ENCODE data around the gene ABCA8. TPM values are rescaled to one million over a fixed set of nuclear protein-coding genes. Genes with fewer than 3 reads are reported as not detected.

ABCA8 gene
- total and polyA plus RNA-seq, 2 of the 8 experiments (the other 6 are each of a cell fraction or from before 2014, with no cell fraction given): not detected

DNA sequence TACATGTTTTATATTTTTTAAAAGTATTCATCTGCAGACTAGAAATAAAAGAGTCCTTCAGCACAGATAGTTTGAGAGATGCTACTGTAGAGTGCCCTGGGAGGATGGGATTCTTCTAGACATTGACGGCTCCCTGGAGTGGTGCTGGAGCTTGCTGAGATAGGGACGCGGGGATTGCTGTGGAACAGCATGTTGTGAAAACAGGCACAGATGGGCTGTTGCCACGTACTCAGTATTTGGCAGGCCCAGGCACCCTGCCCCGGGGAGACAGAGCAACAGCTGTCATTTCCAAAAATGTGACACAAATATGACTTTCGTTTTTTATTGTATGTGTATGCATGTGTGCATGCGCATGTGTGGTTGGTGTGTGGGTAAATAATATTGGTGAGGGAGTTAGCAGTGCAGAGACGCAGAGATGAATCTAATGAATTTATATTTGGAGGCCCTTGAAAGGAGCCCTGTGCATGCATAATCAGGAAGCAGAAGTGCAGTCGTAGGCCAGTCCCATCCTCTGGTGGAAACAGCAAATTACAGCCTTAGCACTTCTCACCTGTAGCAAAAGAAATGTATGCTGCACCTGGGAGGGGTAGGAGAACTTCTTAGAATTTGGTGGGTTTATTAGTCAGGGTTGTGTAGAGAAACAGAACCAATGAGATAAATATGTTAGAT, 6.2 kb upstream of the ABCA8 start:
- Histone ChIP-seq H3K23me2 (ENCODE audit: low read depth, low read length) (no peaks in the 10 kb centered on the region), H4K91ac (replicated peaks; ENCODE audit: insufficient read length, low read length) (no peak overlapping the region), H2BK15ac (ENCODE audit: low read length) (no peak overlapping the region), H3K79me2 (ENCODE audit: control insufficient read depth in 1 of 2, insufficient read depth in 2 of 2, low read length in 2 of 2) (no peaks in the 10 kb centered on the region), H2BK12ac (ENCODE audit: low read depth, low read length) (no peak overlapping the region), H3K27me3 (replicated peaks in 1 of 4; ENCODE audit: control insufficient read depth in 3 of 4, extremely low read depth in 1 of 4, insufficient read depth in 3 of 4, low read length in 3 of 4) (no peaks in the 10 kb centered on the region), H2BK20ac (ENCODE audit: low read length) (no peak overlapping the region), H3K9me3 (ENCODE audit: insufficient read depth in 2 of 2, low read depth in 1 of 2, low read length in 1 of 2) (no peaks in the 10 kb centered on the region), H3K14ac (ENCODE audit: insufficient read length) (no peak overlapping the region), H3K23ac (ENCODE audit: insufficient read length) (no peak overlapping the region), H2AFZ (ENCODE audit: low read length) (no peak overlapping the region), H2AK5ac (ENCODE audit: low read depth, low read length) (no peak overlapping the region), H3K18ac (ENCODE audit: extremely low read depth, low read length) (no peak overlapping the region), H4K8ac (ENCODE audit: extremely low read depth, insufficient read depth, low read length) (no peak overlapping the region), H3K79me1 (ENCODE audit: low read depth, low read length) (no peaks in the 10 kb centered on the region), H3K36me3 (ENCODE audit: control insufficient read depth in 2 of 4, insufficient read depth in 4 of 4, low read length in 3 of 4) (no peaks in the 10 kb centered on the region), H3K56ac (replicated peaks; ENCODE audit: insufficient read length, low read depth, low read length) (no peak overlapping the region), H3K4me2 (ENCODE audit: insufficient read depth in 1 of 2, low read depth in 2 of 2, low read length in 2 of 2) (no peak overlapping the region), H3K4me1 (replicated peaks in 1 of 4; ENCODE audit: control insufficient read depth in 3 of 4, insufficient read depth in 4 of 4, low read length in 3 of 4) (no peaks in the 10 kb centered on the region), H3K4ac (replicated peaks; ENCODE audit: insufficient read length, low read depth, low read length) (no peak overlapping the region), H3K9ac (replicated peaks in 1 of 4; ENCODE audit: extremely low read depth in 1 of 4, low read depth in 3 of 4, low read length in 3 of 4) (no peak overlapping the region), H3K27ac (ENCODE audit: low read depth, low read length) (no peak overlapping the region), H2BK120ac (replicated peaks; ENCODE audit: low read depth, low read length) (no peak overlapping the region), H4K5ac (ENCODE audit: insufficient read length, low read depth, low read length) (no peak overlapping the region), H2BK5ac (ENCODE audit: low read depth, low read length) (no peak overlapping the region), H4K20me1 (replicated peaks in 1 of 2; ENCODE audit: control insufficient read depth in 1 of 2, insufficient read depth in 2 of 2, low read length in 2 of 2) (no peaks in the 10 kb centered on the region), H3K4me3 (ENCODE audit: extremely low read depth in 1 of 4, insufficient read depth in 2 of 4, low read depth in 3 of 4, low read length in 4 of 4) (no peak overlapping the region)
- CTCF ChIA-PET (ENCODE audit: partially characterized antibody): interaction anchor here (0.6 kb wide), 1 partner anchor 41 kb away, joined by 4 read pairs; no protein-coding TSS in a partner anchor
- no peak for DNase-seq (ENCODE audit: low read depth in 1 of 2, low spot score in 2 of 2)
- POLR2A ChIA-PET (ENCODE audit: partially characterized antibody): no interaction called here
- 85 to 100% methylated on average over 1 to 9 of the region's 9 CpGs for WGBS, 2 experiments (ENCODE audit: extremely low coverage in 1 of 2, insufficient coverage in 1 of 2, insufficient read length in 1 of 2, insufficient replicate concordance in 2 of 2, low coverage in 1 of 2, low lambda C conversion rate in 2 of 2, missing lambda C conversion rate in 1 of 2)
- FAIRE-seq: no peak
- no peak for TF ChIP-seq CBX8 (IDR thresholded peaks at IDR 0.05; ENCODE audit: borderline replicate concordance, low read depth, low read length)
- no peak for TF ChIP-seq RNF2 (IDR thresholded peaks at IDR 0.05; ENCODE audit: borderline replicate concordance, low read depth, low read length, missing control alignments, poor library complexity, severe bottlenecking)
- no peak for TF ChIP-seq POU5F1 (IDR thresholded peaks at IDR 0.05; ENCODE audit: low read depth, low read length)
- TF ChIP-seq SP1 (IDR thresholded peaks at IDR 0.05; ENCODE audit: low read depth, low read length): no peak
- TF ChIP-seq CTCF (IDR thresholded peaks at IDR 0.05; ENCODE audit: control extremely low read depth in 1 of 3, insufficient read depth in 1 of 3, low read depth in 1 of 3, low read length in 3 of 3): no peak
- TF ChIP-seq CTBP2 (IDR thresholded peaks at IDR 0.05; ENCODE audit: borderline replicate concordance, insufficient read depth, insufficient read length, low read length): no peak
- no peak for TF ChIP-seq EP300 (IDR thresholded peaks at IDR 0.05; ENCODE audit: borderline replicate concordance in 1 of 2, low read depth in 2 of 2, low read length in 2 of 2)
- no peak for TF ChIP-seq SIN3A (conservative IDR thresholded peaks at IDR 0.05 in 1 of 2, IDR thresholded peaks at IDR 0.05 in 1 of 2; ENCODE audit: low read depth in 1 of 2, low read length in 2 of 2)
- TF ChIP-seq HDAC2 (IDR thresholded peaks at IDR 0.05; ENCODE audit: borderline replicate concordance in 1 of 2, low read depth in 2 of 2, low read length in 2 of 2): no peak
